Measurements from ENCODE around the gene PHLDB2.

The PHLDB2 gene

GRCh38 chr3:111852540-111852939, 6.5 kb upstream of the PHLDB2 start:
- no peak for DNase-seq

GRCh38 chr3:111853068-111853467, 6.0 kb upstream of the PHLDB2 start:
- no peak for DNase-seq

- DNase-seq = no peak
Observed at GRCh38 chr3:111854990-111855389, 4.1 kb upstream of the PHLDB2 start.

- DNase-seq = no peak
Observed at GRCh38 chr3:111856501-111856900, 2.6 kb upstream of the PHLDB2 start.

- no peak for DNase-seq
Observed at GRCh38 chr3:111857474-111857873, 1.6 kb upstream of the PHLDB2 start.

GRCh38 chr3:111858642-111859041, 423 bp upstream of the PHLDB2 start:
- no peak for DNase-seq

GRCh38 chr3:111859974-111860859, 1.2 kb downstream of the PHLDB2 start:
- peak; percentile 66 for DNase-seq

GRCh38 chr3:111861391-111861790, 2.3 kb downstream of the PHLDB2 start:
- no peak for DNase-seq

- no peak for DNase-seq
Observed at GRCh38 chr3:111862415-111862814, 3.4 kb downstream of the PHLDB2 start.

GRCh38 chr3:111862974-111863373, 3.9 kb downstream of the PHLDB2 start:
- no peak for DNase-seq

GRCh38 chr3:111863942-111864694, 5.1 kb downstream of the PHLDB2 start:
- DNase-seq = no peak

GRCh38 chr3:111864821-111865656, 6.0 kb downstream of the PHLDB2 start:
- no peak for DNase-seq

GRCh38 chr3:111867889-111868426, 8.9 kb downstream of the PHLDB2 start:
- DNase-seq = no peak

GRCh38 chr3:111870620-111871019, 11.6 kb downstream of the PHLDB2 start:
- no peak for DNase-seq

GRCh38 chr3:111871809-111872623, 13.0 kb downstream of the PHLDB2 start:
- no peak for DNase-seq

- DNase-seq = no peak
Observed at GRCh38 chr3:111872979-111873378, 13.9 kb downstream of the PHLDB2 start.

- no peak for DNase-seq
Observed at GRCh38 chr3:111874177-111874820, 15.2 kb downstream of the PHLDB2 start.

GRCh38 chr3:111881480-111881879, 22.4 kb downstream of the PHLDB2 start:
- no peak for DNase-seq

GRCh38 chr3:111882194-111882593, 23.1 kb downstream of the PHLDB2 start:
- no peak for DNase-seq

- DNase-seq = no peak
Observed at GRCh38 chr3:111882799-111883198, 23.7 kb downstream of the PHLDB2 start.

- DNase-seq = no peak
Observed at GRCh38 chr3:111884411-111885018, 25.4 kb downstream of the PHLDB2 start.

All from stimulated activated CD8-positive, alpha-beta memory T cell treated with anti-CD3 and anti-CD28 coated beads, Interleukin-4, amount 100 ng/mL, for 48 hours (primary cell).